B cell (primary cell): Measurements from ENCODE around the gene PCK2. TPM values are rescaled to one million over a fixed set of nuclear protein-coding genes. Genes with fewer than 3 reads are reported as not detected.

Source experiments
- ATAC-seq: fragments of 200-7000 bp; cut with Tn5 transposase; one replicate; pipeline ENCODE4 v1.10.0; 2021; ENCODE audit warnings: low read depth, mild to moderate bottlenecking, moderate number of reproducible peaks, moderate library complexity
- CTCF ChIA-PET: fragments of 350-600 bp; sonication (Branson Sonifier 250); formaldehyde crosslinking; loops from one replicate; lab custom pipeline; 2021; ENCODE audit warnings: antibody characterized with exemption, inconsistent platforms; lab: Charles Lee
- POLR2A ChIA-PET: fragments of 350-600 bp; sonication (Branson Sonifier 250); formaldehyde crosslinking; loops from one replicate; lab custom pipeline; 2021; ENCODE audit warnings: antibody characterized with exemption; lab: Charles Lee
- DNase-seq: peaks from one replicate; pipeline ENCODE4 v3.0.0; 2013
- H2AFZ ChIP-seq: 2 replicates; pipeline ENCODE4 v1.6.1; 2012; ENCODE audit warnings: mild to moderate bottlenecking, low read depth, low read length; ENCODE audit not compliant: insufficient read depth, poor library complexity, severe bottlenecking
- H3K27ac ChIP-seq, 2 donors: 1 replicate in 1 of 2; 2 replicates in 1 of 2; pipeline ENCODE4 v1.5.1; 2012 to 2013; ENCODE audit warnings: low read length in 2 of 2, mild to moderate bottlenecking in 2 of 2, moderate library complexity in 1 of 2
- H3K27me3 ChIP-seq, 4 experiments: fragments of 200-600 bp in 1 of 4; sonication (generic) in 1 of 4; replicated peaks in 1 of 4; 1 replicate in 2 of 4; 2 replicates in 2 of 4; pipeline versions ENCODE4 v1.6.1 to v1.7.0; 2013 to 2016; ENCODE audit warnings: low read length in 3 of 4, mild to moderate bottlenecking in 2 of 4, mixed read lengths in 1 of 4, moderate library complexity in 1 of 4; ENCODE audit not compliant: insufficient read depth in 4 of 4, control insufficient read depth in 3 of 4; ENCODE audit errors: control extremely low read depth in 1 of 4
- H3K36me3 ChIP-seq, 2 experiments: replicated peaks in 1 of 2; 1 replicate in 1 of 2; 2 replicates in 1 of 2; pipeline versions ENCODE4 v1.6.1 to v1.7.1; 2013; ENCODE audit warnings: low read length in 1 of 2; ENCODE audit not compliant: insufficient read depth in 2 of 2, control insufficient read depth in 1 of 2; ENCODE audit errors: control extremely low read depth in 1 of 2, extremely low read depth in 1 of 2
- H3K4me1 ChIP-seq, 2 donors: fragments of 200-600 bp in 1 of 2; sonication (generic) in 1 of 2; 1 replicate in 1 of 2; 2 replicates in 1 of 2; pipeline versions ENCODE4 v1.5.1 to v1.6.1; 2013 to 2017; ENCODE audit warnings: low read length in 2 of 2; ENCODE audit not compliant: control insufficient read depth in 2 of 2, insufficient read depth in 2 of 2
- H3K4me2 ChIP-seq: replicated peaks from 2 replicates; pipeline ENCODE3; 2012; ENCODE audit warnings: mild to moderate bottlenecking, low read depth, low read length; ENCODE audit not compliant: poor library complexity, severe bottlenecking
- H3K4me3 ChIP-seq, 5 experiments: fragments of 200-600 bp in 1 of 5; sonication (generic) in 1 of 5; 1 replicate in 3 of 5; 2 replicates in 2 of 5; pipeline versions ENCODE4 v1.5.1 to v1.7.0; 2011 to 2016; ENCODE audit warnings: low read length in 4 of 5, mild to moderate bottlenecking in 4 of 5, low read depth in 2 of 5, control low read depth in 1 of 5, moderate library complexity in 1 of 5; ENCODE audit not compliant: insufficient read depth in 1 of 5; ENCODE audit errors: control extremely low read depth in 1 of 5, extremely low read depth in 1 of 5
- H3K79me2 ChIP-seq: fragments of 200-600 bp; sonication (generic); one replicate; pipeline ENCODE4 v1.6.0; 2016; ENCODE audit warnings: low read length; ENCODE audit not compliant: control insufficient read depth, insufficient read depth
- H3K9ac ChIP-seq: fragments of 200-600 bp; sonication (generic); 2 replicates; pipeline ENCODE4 v1.6.1; 2017; ENCODE audit warnings: mild to moderate bottlenecking, low read length, moderate library complexity
- H3K9me3 ChIP-seq, 3 donors: one replicate each; pipeline versions ENCODE4 v1.6.1 to v1.7.1; 2013; ENCODE audit warnings: low read length in 2 of 3; ENCODE audit not compliant: control insufficient read depth in 2 of 3, insufficient read depth in 1 of 3; ENCODE audit errors: control extremely low read depth in 1 of 3
- H4K20me1 ChIP-seq: 2 replicates; pipeline ENCODE4 v1.6.0; 2012; ENCODE audit warnings: mild to moderate bottlenecking, low read length; ENCODE audit not compliant: insufficient read depth, control insufficient read depth, poor library complexity, severe bottlenecking
- H3K27ac Mint-ChIP-seq: one replicate; pipeline ENCODE4 v1.8.0; 2021; ENCODE audit warnings: mixed read lengths
- H3K27me3 Mint-ChIP-seq: one replicate; pipeline ENCODE4 v1.8.0; 2021; ENCODE audit warnings: mixed read lengths
- H3K4me1 Mint-ChIP-seq: one replicate; pipeline ENCODE4 v1.8.0; 2021; ENCODE audit warnings: mixed read lengths
- H3K4me3 Mint-ChIP-seq: one replicate; pipeline ENCODE4 v1.8.0; 2021; ENCODE audit warnings: mixed read lengths
- H3K9me3 Mint-ChIP-seq: one replicate; pipeline ENCODE4 v1.8.0; 2022; ENCODE audit warnings: mixed read lengths; ENCODE audit not compliant: insufficient read depth
- EZH2 ChIP-seq: IDR thresholded peaks from 2 replicates; pipeline ENCODE4 v1.6.1; 2012; ENCODE audit warnings: borderline replicate concordance, low read depth, mild to moderate bottlenecking, moderate library complexity, low read length; ENCODE audit not compliant: insufficient read depth, poor library complexity, severe bottlenecking
- WGBS: methylation state at CpG from one replicate; pipeline ENCODE4 v1.1.5; 2013; ENCODE audit warnings: missing lambda C conversion rate; ENCODE audit not compliant: insufficient coverage; 5-methylcytosine and 5-hydroxymethylcytosine counted together
- intact Hi-C: fragments of 100-400 bp; cut with micrococcal nuclease; formaldehyde crosslinking; loops from one replicate; pipeline ENCODE4 v1.10.0; 2022
- polyA plus RNA-seq: library from polyadenylated mRNA; depleted of rRNA; stranded (reverse); fragments of >200 nt; gene quantifications from 2 replicates; pipeline ENCODE4 v1.2.3, GENCODE V29; 2012
- total RNA-seq, 2 donors: library from RNA; stranded (reverse); fragments of 120-200 nt in 1 of 2; gene quantifications; 1 replicate in 1 of 2; 2 replicates in 1 of 2; pipeline versions ENCODE4 v1.2.3 to v1.2.4, GENCODE V29; 2013 to 2022
- TF ChIP-seq, protein P1 (sequence below): fragments of 200-600 bp; IDR thresholded peaks from one replicate; pipeline ENCODE4 v1.8.0; 2022; ENCODE audit warnings: antibody characterized with exemption, mild to moderate bottlenecking

PCK2 gene
- total and polyA plus RNA-seq, 2 donors (not counting 1 experiment from before 2014, with no cell fraction given) = 40.4 to 58.4 TPM

DNA sequence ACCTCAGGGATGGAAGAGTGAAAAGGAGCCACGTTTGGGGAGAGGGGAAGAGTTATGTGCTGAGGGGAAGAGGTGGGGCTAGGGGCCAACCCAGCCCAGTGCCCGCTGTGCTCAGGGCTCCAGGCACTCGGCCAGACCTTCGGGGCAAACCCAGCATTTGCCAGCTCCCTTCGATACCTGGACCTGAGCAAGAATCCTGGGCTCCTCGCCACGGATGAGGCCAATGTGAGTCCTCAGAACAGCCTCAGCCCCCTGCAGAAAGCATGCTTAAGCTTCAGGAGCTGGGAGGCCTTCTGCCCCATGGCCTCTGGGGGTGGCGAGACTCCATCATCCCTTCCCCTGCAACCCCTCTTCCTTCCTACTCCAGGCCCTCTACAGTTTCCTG is 37.3 kb upstream of the PCK2 start:
- Histone ChIP-seq H3K9ac (no peak overlapping the region), H3K9me3 (peaks cover 0 to 3% (median 0%) of the 10 kb centered on the region in 3 donors), H3K4me1 (peaks cover 9 to 12% of the 10 kb centered on the region in 2 donors), H3K4me2 (no peak overlapping the region), H3K27ac (no peak overlapping the region), H3K79me2 (no peaks in the 10 kb centered on the region), H3K36me3 (no peaks in the 10 kb centered on the region), H4K20me1 (no peaks in the 10 kb centered on the region), H3K27me3 (peaks cover 0 to 31% (median 8%) of the 10 kb centered on the region in 4 experiments), H3K4me3 (no peak overlapping the region), H2AFZ (no peak overlapping the region)
- H3K4me3 Mint-ChIP-seq = no peak overlapping the region
- no peak overlapping the region for H3K27ac Mint-ChIP-seq
- DNase-seq = no peak
- H3K9me3 Mint-ChIP-seq = no peaks in the 10 kb centered on the region
- H3K4me1 Mint-ChIP-seq = peaks cover 11% of the 10 kb centered on the region
- CTCF ChIA-PET = interaction anchor here (1.0 to 14.5 kb wide), 7 partner anchors 9 to 251 kb away, joined by 3 to 220 read pairs (median 26); partner anchors contain the start of genes IRF9 and PCK2
- H3K27me3 Mint-ChIP-seq = peaks cover 7% of the 10 kb centered on the region
- no peak for ATAC-seq
- intact Hi-C loops = no loop called here
- POLR2A ChIA-PET = interaction anchor here (1.8 to 1.9 kb wide), 2 partner anchors 38 to 52 kb away, joined by 5 to 7 read pairs; partner anchors contain the start of gene PCK2
- 84% methylated on average over 7 of the region's 8 CpGs for WGBS
- no peak for TF ChIP-seq EZH2
- TF ChIP-seq, protein P1, sequence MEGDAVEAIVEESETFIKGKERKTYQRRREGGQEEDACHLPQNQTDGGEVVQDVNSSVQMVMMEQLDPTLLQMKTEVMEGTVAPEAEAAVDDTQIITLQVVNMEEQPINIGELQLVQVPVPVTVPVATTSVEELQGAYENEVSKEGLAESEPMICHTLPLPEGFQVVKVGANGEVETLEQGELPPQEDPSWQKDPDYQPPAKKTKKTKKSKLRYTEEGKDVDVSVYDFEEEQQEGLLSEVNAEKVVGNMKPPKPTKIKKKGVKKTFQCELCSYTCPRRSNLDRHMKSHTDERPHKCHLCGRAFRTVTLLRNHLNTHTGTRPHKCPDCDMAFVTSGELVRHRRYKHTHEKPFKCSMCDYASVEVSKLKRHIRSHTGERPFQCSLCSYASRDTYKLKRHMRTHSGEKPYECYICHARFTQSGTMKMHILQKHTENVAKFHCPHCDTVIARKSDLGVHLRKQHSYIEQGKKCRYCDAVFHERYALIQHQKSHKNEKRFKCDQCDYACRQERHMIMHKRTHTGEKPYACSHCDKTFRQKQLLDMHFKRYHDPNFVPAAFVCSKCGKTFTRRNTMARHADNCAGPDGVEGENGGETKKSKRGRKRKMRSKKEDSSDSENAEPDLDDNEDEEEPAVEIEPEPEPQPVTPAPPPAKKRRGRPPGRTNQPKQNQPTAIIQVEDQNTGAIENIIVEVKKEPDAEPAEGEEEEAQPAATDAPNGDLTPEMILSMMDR = no peak

DNA sequence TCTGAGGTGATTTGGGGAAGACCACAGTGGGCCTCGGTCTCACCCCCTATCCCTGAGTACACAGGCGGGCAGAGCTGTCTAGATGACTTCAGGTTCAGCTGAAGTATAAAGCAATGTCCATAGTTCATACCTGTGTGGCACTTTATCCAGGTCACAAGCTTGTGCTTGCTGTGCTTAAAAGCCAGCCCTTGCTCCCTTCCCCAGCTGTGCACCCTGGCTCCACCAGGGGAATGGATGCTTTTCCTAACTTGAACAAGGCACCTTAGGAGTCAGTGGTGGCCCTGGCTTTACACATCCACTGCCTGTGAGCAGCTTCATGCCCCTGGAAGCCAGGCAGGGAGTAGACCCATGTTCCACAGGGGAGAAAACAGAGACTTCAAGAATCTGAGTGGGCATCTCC is 36.8 kb upstream of the PCK2 start:
- WGBS = 77% methylated on average over 2 of the region's 2 CpGs
- H3K9me3 Mint-ChIP-seq = no peaks in the 10 kb centered on the region
- intact Hi-C loops = no loop called here

More for the DNA sequence above, 36.8 kb upstream of the PCK2 start:
- POLR2A ChIA-PET = interaction anchor here (1.0 to 1.9 kb wide), 3 partner anchors 23 to 51 kb away, joined by 5 to 7 read pairs (median 5); partner anchors contain the start of gene PCK2
- no peak overlapping the region for H2AFZ ChIP-seq
- peaks cover 7% of the 10 kb centered on the region for H3K27me3 Mint-ChIP-seq
- ATAC-seq (no peak), DNase-seq (no peak)
- peaks cover 0 to 31% (median 8%) of the 10 kb centered on the region in 4 experiments for H3K27me3 ChIP-seq
- H3K36me3 ChIP-seq = no peaks in the 10 kb centered on the region
- no peaks in the 10 kb centered on the region for H4K20me1 ChIP-seq
- H3K4me1 Mint-ChIP-seq = peaks cover 11% of the 10 kb centered on the region
- H3K79me2 ChIP-seq = no peaks in the 10 kb centered on the region
- H3K27ac ChIP-seq = no peak overlapping the region
- no peak overlapping the region for H3K4me2 ChIP-seq
- no peak overlapping the region for H3K4me3 ChIP-seq
- H3K9ac ChIP-seq = no peak overlapping the region
- TF ChIP-seq, protein P1 = no peak
- no peak for TF ChIP-seq EZH2
- H3K9me3 ChIP-seq = peaks cover 0 to 3% (median 0%) of the 10 kb centered on the region in 3 donors
- H3K27ac Mint-ChIP-seq = no peak overlapping the region
- H3K4me3 Mint-ChIP-seq = no peak overlapping the region
- peaks cover 7 to 9% of the 10 kb centered on the region in 2 donors for H3K4me1 ChIP-seq
- CTCF ChIA-PET = interaction anchor here (1.0 to 14.5 kb wide), 11 partner anchors 9 to 275 kb away, joined by 3 to 220 read pairs (median 16); partner anchors contain the start of genes DCAF11, IRF9, NRL and PCK2
